Thymus (tissue), 11 donors: ENCODE results near the gene TCP11L2. TPM values are rescaled to one million over a fixed set of nuclear protein-coding genes. Genes with fewer than 3 reads are reported as not detected.
"Not testable (repeated sequence)": the region's sequence is repeated elsewhere in the genome, so short reads cannot be mapped to it uniquely, and the experiment has no call there.

Experiments
- DNase-seq, 9 donors: peaks; one replicate each; pipeline ENCODE4 v3.0.0-alpha.2; 2013; ENCODE audit warnings: low spot score in 9 of 9, low read depth in 6 of 9, missing footprints in 1 of 9
- H3K27ac ChIP-seq, 2 donors: one replicate each; pipeline ENCODE4 v1.5.1; 2013; ENCODE audit warnings: control low read depth in 1 of 2, low read depth in 1 of 2, low read length in 1 of 2, mild to moderate bottlenecking in 1 of 2, moderate library complexity in 1 of 2
- H3K27me3 ChIP-seq, 2 donors: one replicate each; pipeline ENCODE4 v1.5.1; 2013; ENCODE audit warnings: low read length in 1 of 2; ENCODE audit not compliant: control insufficient read depth in 2 of 2, insufficient read depth in 1 of 2
- H3K36me3 ChIP-seq, 2 donors: one replicate each; pipeline ENCODE4 v1.5.1; 2013; ENCODE audit warnings: low read length in 1 of 2, mild to moderate bottlenecking in 1 of 2, moderate library complexity in 1 of 2; ENCODE audit not compliant: control insufficient read depth in 2 of 2, insufficient read depth in 2 of 2
- H3K4me1 ChIP-seq, 2 donors: one replicate each; pipeline ENCODE4 v1.5.1; 2013; ENCODE audit warnings: low read length in 2 of 2; ENCODE audit not compliant: control insufficient read depth in 2 of 2, insufficient read depth in 2 of 2
- H3K4me3 ChIP-seq, 2 donors: one replicate each; pipeline ENCODE4 v1.5.1; 2013; ENCODE audit warnings: low read length in 2 of 2, control low read depth in 1 of 2, mild to moderate bottlenecking in 1 of 2
- H3K9me3 ChIP-seq, 2 donors: one replicate each; pipeline ENCODE4 v1.5.1; 2013; ENCODE audit warnings: low read length in 1 of 2, mild to moderate bottlenecking in 1 of 2; ENCODE audit not compliant: control insufficient read depth in 2 of 2, insufficient read depth in 1 of 2
- WGBS: extraction: QIAGEN DNeasy Blood & Tissue Kit; methylation state at CpG from one replicate; pipeline ENCODE4 v1.1.7; 2013; 5-methylcytosine and 5-hydroxymethylcytosine counted together
- polyA plus RNA-seq: library from polyadenylated mRNA; stranded (reverse); fragments of 200-250 nt; gene quantifications from one replicate; pipeline ENCODE4 v1.2.3, GENCODE V29; 2013
- total RNA-seq: library from RNA; stranded (reverse); fragments of 120-200 nt; gene quantifications from one replicate; pipeline ENCODE4 v1.2.4, GENCODE V29; 2013
- donor health status: healthy.

TCP11L2 gene
- total and polyA plus RNA-seq, 2 donors = 5.9 to 18.3 TPM

DNA sequence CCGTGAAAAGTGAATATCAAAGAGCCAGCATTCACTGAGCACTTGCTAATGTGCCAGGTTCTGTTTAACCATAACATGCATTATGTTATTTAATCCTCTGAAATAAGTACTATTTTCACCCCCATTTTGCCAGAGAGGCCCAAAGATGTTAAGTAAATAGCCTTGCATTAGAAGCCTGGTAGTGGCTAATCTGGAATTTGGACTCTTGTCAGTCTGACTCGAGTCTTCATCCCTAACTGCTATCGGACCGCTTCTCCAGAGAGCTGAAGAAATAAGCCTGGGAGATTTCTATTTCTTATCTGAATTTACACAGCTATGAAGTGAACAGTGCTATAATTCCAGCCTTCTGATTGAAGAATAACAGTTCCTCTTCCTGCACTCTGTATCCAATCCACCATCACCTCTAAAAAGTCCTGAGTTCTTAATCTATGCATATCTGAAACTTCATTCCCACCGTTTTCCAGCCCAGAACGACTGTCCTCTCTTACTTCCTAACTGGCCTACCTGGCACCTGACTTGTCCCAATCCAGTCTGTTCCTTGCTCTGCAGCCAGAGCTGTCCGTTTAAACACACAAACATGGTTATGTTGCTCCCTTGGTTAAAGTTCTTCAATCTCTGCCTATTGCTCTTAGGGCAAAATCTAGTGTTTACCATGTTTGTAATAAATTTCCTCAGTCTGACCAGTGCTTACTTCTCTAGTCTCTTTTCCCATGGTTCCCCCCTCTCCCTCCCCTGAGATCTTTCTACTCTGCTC lies 57.3 kb downstream of the TCP11L2 start:
- no peak for DNase-seq
- peaks cover 0 to 1% of the 10 kb centered on the region in 2 donors for H3K9me3 ChIP-seq
- 97% methylated on average over 7 of the region's 7 CpGs for WGBS
- H3K4me3 ChIP-seq = no peak overlapping the region
- H3K27me3 ChIP-seq = no peaks in the 10 kb centered on the region
- no peak overlapping the region for H3K27ac ChIP-seq
- H3K4me1 ChIP-seq = peaks cover 5 to 10% of the 10 kb centered on the region in 2 donors
- no peaks in the 10 kb centered on the region for H3K36me3 ChIP-seq

DNA sequence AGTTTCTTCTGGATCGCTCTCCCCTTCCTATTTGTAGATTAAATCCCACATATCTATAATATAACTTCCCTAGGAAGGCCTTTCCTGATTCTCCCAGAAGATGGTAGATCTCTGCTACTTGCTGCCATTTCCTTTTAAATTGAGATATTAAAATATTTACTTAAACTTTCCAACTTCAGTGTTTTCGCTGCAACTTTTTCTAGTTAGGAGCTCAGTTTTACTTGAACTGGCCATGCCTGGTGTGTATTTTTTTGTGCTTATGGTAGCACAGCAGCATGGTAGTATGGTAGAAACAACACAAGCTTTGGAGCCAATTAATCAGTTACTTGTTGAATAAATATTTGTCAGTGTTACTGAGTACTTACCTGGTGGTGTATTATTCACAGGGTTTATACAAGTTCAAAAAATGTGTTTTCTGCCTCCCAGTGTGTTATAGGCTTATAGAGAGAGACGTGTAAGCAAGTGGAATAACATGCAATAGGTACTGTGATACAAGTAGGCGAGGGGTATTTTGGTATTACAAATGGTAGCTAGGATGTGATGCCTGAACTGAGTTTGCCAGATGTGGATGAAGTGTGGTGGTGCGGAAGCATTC lies 58.0 kb downstream of the TCP11L2 start:
- Histone ChIP-seq H3K27me3 (no peaks in the 10 kb centered on the region), H3K36me3 (no peaks in the 10 kb centered on the region), H3K27ac (no peak overlapping the region), H3K4me1 (peaks cover 5 to 10% of the 10 kb centered on the region in 2 donors), H3K9me3 (peaks cover 0 to 1% of the 10 kb centered on the region in 2 donors), H3K4me3 (no peak overlapping the region)
- over 99% methylated on average over 5 of the region's 5 CpGs for WGBS
- DNase-seq = no peak

GRCh38 chr12:106362971-106363370 lies 60.4 kb downstream of the TCP11L2 start:
- H3K27ac ChIP-seq = no peak overlapping the region
- peaks cover 5 to 10% of the 10 kb centered on the region in 2 donors for H3K4me1 ChIP-seq
- 97% methylated on average over 4 of the region's 4 CpGs for WGBS
- no peak overlapping the region for H3K4me3 ChIP-seq
- no peaks in the 10 kb centered on the region for H3K27me3 ChIP-seq
- H3K36me3 ChIP-seq = no peaks in the 10 kb centered on the region
- no peak for DNase-seq
- H3K9me3 ChIP-seq = peaks cover 0 to 1% of the 10 kb centered on the region in 2 donors

GRCh38 chr12:106364261-106364660 lies 61.7 kb downstream of the TCP11L2 start:
- Histone ChIP-seq H3K27ac (no peak overlapping the region), H3K4me3 (no peak overlapping the region), H3K9me3 (peaks cover 0 to 1% of the 10 kb centered on the region in 2 donors), H3K4me1 (no peaks in the 10 kb centered on the region), H3K27me3 (no peaks in the 10 kb centered on the region), H3K36me3 (peaks cover 0 to under 1% of the 10 kb centered on the region in 2 donors)
- no peak for DNase-seq
- WGBS = 98% methylated on average over 4 of the region's 4 CpGs

GRCh38 chr12:106369624-106370346 lies 67.3 kb downstream of the TCP11L2 start:
- Histone ChIP-seq H3K4me3 (no peak overlapping the region), H3K9me3 (no peaks in the 10 kb centered on the region), H3K27ac (no peak overlapping the region), H3K36me3 (peaks cover 0 to 9% of the 10 kb centered on the region in 2 donors), H3K4me1 (no peaks in the 10 kb centered on the region), H3K27me3 (no peaks in the 10 kb centered on the region)
- WGBS = 93% methylated on average over 6 of the region's 6 CpGs
- DNase-seq = no peak

DNA sequence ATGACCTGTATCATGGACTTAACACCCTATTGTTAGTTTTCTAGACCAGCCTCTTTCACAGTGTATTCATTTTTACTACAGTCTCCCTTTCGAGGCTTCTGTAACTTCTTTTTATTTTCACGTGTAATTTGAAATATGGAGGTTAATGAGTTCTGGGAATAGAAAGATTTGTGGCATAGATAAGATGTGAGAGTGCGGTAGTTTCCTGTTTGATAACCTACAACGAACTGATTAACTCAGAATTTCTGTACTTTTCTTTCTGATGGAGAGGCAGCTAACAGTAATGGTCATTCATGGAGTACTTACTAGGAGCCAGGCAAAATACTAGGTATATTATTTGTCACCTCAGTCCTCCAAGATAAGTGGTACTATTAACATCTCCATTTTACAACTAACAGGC lies 76.3 kb downstream of the TCP11L2 start:
- Histone ChIP-seq H3K36me3 (peaks cover 0 to 9% of the 10 kb centered on the region in 2 donors), H3K4me1 (no peaks in the 10 kb centered on the region), H3K27ac (no peak overlapping the region), H3K27me3 (no peaks in the 10 kb centered on the region), H3K9me3 (no peaks in the 10 kb centered on the region), H3K4me3 (no peak overlapping the region)
- WGBS = 12% methylated on average over 4 of the region's 4 CpGs
- DNase-seq = no peak

DNA sequence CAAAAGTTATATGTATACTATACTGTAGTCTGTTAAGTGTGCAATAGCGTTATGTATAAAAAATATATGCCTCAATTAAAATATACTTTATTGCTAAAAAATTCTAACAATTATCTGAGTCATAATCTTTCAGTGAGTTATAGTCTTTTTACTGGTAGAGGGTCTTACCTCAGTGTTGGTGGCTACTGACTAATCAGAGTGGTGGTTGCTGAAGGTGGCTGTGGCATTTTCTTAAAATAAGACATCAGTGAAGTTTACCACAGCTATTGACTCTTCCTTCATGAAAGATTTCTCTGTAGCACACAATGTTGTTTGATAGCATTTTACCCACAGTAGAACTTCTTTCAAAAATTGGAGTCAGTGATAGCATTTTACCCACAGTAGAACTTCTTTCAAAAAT lies 78.4 kb downstream of the TCP11L2 start:
- peaks cover 0 to 4% of the 10 kb centered on the region in 2 donors for H3K36me3 ChIP-seq
- WGBS = 95% methylated on average over 1 of the region's 1 CpG
- H3K9me3 ChIP-seq = no peaks in the 10 kb centered on the region

DNA sequence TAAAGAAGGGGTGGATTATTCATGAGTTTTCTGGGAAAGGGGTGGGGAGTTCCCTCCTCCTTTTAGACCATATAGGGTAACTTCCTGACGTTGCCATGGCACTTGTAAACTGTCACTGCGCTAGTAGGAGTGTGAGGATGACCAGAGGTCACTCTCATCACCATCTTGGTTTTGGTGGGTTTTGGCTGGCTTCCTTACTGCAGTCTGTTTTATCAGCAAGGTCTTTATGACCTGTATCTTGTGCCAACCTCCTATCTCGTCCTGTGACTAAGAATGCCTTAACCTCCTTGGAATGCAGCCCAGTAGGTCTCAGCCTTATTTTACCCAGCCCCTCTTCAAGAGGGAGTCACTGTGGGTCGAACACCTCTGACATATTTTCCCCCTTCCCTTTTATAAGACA lies 79.3 kb downstream of the TCP11L2 start:
- not testable (repeated sequence) for H3K4me1 ChIP-seq, H3K9me3 ChIP-seq, H3K27ac ChIP-seq, DNase-seq, H3K36me3 ChIP-seq, H3K4me3 ChIP-seq, H3K27me3 ChIP-seq
- 95% methylated on average over 4 of the region's 4 CpGs for WGBS

More for the DNA sequence above, 78.4 kb downstream of the TCP11L2 start:
- Histone ChIP-seq H3K4me3 (no peak overlapping the region), H3K27ac (no peak overlapping the region), H3K4me1 (no peaks in the 10 kb centered on the region), H3K27me3 (no peaks in the 10 kb centered on the region)
- DNase-seq = no peak
